Body of pancreas (tissue), 4 donors: ENCODE results near the gene NOL4L.

ENCODE experiments used
- POLR2A ChIP-seq, 3 donors: fragments of 450-650 bp; IDR thresholded peaks; one replicate each; pipeline ENCODE4 v1.6.1; 2016; ENCODE audit warnings: antibody characterized with exemption in 3 of 3, mild to moderate bottlenecking in 2 of 3
- TF ChIP-seq, protein P1 (sequence below), 7 experiments: fragments of 450-650 bp in 4 of 7; fragments of 200-600 bp in 3 of 7; sonication (generic) in 3 of 7; IDR thresholded peaks; one replicate each; pipeline ENCODE4 v1.5.1; 2016 to 2019; ENCODE audit warnings: antibody characterized with exemption in 7 of 7

DNA sequence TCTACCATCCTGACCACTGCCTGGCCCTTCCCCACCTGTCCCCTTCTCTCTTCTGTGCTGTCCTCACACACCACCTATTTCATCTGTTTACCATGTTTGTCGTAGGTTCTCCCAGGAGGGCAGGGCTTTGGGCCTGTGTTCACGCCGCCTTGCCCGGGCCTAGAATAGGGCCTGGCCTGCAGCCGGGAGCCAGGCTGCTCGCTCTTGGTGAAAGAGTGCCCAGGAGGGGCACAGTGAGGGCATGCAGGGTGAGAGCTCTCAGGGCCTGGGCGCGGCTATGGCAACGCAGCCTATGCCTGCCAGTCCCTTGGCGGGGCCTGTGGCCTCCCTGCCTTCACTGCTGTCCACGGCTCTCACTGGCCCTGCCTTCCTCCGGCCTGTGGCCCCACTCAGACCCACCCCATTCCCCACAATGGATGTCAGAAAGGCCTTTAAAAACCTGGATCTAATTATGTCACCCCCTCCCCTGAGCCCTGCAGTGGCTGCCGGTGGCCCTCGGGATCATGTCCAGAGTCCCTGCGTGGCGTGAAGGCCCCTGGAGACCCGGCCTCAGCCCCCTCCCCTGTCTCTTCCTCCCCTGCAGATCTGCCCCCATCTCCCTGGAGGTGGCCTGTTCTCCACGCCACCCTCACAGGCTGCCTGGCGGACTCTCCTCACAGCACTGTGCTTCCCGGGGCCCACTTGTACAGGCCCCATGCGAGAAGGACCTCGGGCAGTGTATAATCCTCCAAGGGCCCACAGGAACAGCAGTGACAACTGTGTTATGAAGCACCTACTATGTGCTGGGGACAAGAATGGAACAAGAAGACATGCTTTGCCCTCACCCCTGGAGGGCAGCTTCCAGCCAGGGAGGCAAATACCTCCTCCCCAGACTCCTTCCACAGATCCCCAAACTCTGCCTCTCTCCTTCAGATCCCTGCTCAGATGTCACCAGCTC, 22.9 kb upstream of the NOL4L start:
- TF ChIP-seq, protein P1, sequence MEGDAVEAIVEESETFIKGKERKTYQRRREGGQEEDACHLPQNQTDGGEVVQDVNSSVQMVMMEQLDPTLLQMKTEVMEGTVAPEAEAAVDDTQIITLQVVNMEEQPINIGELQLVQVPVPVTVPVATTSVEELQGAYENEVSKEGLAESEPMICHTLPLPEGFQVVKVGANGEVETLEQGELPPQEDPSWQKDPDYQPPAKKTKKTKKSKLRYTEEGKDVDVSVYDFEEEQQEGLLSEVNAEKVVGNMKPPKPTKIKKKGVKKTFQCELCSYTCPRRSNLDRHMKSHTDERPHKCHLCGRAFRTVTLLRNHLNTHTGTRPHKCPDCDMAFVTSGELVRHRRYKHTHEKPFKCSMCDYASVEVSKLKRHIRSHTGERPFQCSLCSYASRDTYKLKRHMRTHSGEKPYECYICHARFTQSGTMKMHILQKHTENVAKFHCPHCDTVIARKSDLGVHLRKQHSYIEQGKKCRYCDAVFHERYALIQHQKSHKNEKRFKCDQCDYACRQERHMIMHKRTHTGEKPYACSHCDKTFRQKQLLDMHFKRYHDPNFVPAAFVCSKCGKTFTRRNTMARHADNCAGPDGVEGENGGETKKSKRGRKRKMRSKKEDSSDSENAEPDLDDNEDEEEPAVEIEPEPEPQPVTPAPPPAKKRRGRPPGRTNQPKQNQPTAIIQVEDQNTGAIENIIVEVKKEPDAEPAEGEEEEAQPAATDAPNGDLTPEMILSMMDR (IDR thresholded peaks at IDR 0.05) = no peak
- no peak for TF ChIP-seq POLR2A (IDR thresholded peaks at IDR 0.05)
